Right ventricle myocardium superior (tissue), 1 donor: ENCODE results near the gene RHOF. TPM values are rescaled to one million over a fixed set of nuclear protein-coding genes. Genes with fewer than 3 reads are reported as not detected.

Source experiments
- ATAC-seq: fragments of 200-7000 bp; cut with Tn5 transposase; one replicate; pipeline ENCODE4 v1.9.1; 2020; ENCODE audit warnings: mild to moderate bottlenecking; ENCODE audit not compliant: poor library complexity
- DNase-seq: peaks from one replicate; pipeline ENCODE4 v3.0.0-alpha.2; 2020
- intact Hi-C: fragments of 100-400 bp; cut with DNase I; formaldehyde crosslinking; loops from one replicate; pipeline ENCODE4 v1.11.2; 2022
- total RNA-seq: library from RNA; stranded (reverse); fragmentation: NEBNext Ultra II Directional; extraction: Animal tissue kit (Norgen Biotek cat#: 25700); gene quantifications from one replicate; pipeline ENCODE4 v1.2.1, GENCODE V29; 2021
- donor health status: DM: no; HTN: yes; CAD: no; lungs with severe emphysema.

The RHOF gene
- total RNA-seq, 1 donor from 2014 or later, result 41.8 TPM

DNA sequence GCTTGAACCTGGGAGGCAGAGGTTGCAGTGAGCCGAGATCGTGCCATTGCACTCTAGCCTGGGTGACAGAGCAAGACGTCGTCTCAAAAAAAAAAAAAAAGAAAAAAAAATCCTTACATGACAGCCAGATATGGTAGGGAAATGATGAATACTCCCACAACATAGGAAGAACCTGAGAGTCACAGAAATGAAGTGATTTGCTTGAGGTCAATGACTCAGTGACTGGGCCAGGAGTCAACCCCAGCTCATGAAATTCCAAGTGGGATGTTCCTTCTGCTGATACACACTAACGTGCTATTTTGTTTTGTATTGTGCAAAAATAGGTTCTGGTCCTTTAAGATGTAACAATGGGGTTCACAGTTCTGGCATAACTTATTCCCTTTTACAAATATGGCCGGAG is 9.0 kb downstream of the RHOF start:
- DNase-seq, result no peak
- intact Hi-C loops, result no loop called here
- ATAC-seq, result no peak

- DNase-seq (no peak), ATAC-seq (no peak)
- intact Hi-C loops, result no loop called here
Measured at GRCh38 chr12:121783766-121784165, 9.7 kb downstream of the RHOF start.

DNA sequence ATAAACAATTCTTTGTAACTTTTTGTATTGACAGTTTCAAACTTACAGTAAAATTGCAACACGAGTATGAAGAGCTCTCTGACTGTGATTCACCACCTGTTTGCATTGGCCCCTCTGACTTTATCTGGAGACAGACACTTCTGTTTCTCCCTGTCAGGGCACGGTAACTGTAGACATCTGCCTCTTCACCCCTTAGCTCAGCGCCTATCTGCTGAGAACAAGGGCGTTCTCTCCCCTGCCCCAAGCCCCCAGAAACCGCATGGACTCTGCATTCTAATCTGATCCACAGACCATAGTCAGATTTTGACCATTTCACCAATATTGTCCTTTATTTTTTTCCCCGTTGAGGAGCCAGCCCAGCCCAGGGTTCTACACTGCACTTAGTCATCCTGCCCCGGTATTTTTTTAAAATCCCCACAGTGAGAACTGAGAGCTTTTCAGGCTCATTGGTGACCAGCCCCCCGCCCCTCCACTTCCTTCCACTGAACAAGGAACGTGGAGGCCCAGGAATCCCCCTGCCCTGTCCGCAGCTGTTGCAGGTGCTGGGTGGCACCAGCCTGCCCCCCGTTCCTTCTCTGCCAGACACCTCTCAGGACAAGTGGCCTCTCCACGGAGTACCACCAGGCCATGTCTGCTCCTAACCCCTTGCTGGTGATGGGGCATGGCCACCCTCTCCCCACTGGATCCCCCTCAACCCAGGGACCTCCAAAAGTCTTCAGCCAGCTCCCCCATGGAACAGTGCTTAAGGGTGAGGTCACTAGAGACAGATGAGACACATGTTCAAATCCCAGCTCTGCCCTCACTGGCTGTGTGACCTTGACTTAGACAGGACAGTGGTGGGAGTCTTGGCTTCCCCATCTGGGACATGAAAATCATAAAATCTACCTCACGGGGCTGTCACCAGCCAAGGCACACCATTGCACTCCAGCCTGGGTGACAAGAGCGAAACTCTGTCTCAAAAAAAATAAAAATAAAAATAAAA is 11.2 kb downstream of the RHOF start:
- DNase-seq (no peak), ATAC-seq (peak; percentile 16)
- intact Hi-C loops, result no loop called here

DNA sequence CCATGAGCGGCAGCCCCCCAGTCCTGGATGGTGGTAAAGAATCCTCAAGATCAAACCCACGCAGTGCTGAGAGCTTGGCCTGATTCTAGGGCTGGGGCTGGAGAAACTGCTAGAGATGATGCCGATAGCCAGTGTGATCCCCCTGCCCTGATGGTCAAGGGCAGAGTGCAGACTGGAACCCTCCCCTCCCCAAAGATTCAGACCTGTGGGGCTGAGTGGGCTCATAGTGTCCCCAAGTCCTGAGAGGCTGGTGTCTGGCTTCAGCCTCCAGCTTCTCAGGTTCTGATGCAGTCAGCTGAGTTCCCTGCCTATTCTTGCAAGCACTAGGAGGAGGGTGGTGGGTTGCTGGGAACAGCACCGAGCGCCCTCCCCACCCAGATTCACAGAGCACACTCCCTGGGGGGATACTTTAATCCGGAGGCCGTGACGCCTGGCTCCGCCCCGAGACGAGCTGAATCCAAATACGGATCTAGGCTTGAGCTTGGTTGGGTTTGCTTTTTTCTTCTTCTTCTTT is 11.9 kb downstream of the RHOF start:
- DNase-seq (no peak), ATAC-seq (peak; percentile 19)
- intact Hi-C loops, result no loop called here

DNA sequence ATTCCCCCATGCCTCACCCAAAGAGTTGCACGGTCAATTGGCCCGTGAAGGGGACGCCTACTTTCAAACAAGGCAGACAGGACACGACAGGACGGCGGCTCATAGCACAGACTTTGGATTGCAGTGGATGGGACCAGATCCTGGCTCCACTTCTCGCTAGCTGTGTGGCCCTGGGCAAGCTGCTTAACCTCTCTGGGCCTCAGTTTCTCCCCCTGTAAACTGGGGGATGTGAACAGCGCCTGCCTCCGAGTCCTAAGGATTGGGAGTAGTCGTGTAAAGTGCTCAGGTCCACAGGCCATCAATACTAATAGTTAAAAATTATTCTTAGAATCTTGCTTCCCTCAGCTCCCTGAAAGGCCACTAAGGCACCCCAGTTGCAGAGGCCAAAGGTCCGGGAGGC is 13.1 kb downstream of the RHOF start:
- ATAC-seq, result no peak
- intact Hi-C loops, result no loop called here
- DNase-seq, result no peak

GRCh38 chr12:121779422-121779895 is 14.0 kb downstream of the RHOF start:
- ATAC-seq, result no peak
- intact Hi-C loops, result no loop called here
- DNase-seq, result no peak

DNA sequence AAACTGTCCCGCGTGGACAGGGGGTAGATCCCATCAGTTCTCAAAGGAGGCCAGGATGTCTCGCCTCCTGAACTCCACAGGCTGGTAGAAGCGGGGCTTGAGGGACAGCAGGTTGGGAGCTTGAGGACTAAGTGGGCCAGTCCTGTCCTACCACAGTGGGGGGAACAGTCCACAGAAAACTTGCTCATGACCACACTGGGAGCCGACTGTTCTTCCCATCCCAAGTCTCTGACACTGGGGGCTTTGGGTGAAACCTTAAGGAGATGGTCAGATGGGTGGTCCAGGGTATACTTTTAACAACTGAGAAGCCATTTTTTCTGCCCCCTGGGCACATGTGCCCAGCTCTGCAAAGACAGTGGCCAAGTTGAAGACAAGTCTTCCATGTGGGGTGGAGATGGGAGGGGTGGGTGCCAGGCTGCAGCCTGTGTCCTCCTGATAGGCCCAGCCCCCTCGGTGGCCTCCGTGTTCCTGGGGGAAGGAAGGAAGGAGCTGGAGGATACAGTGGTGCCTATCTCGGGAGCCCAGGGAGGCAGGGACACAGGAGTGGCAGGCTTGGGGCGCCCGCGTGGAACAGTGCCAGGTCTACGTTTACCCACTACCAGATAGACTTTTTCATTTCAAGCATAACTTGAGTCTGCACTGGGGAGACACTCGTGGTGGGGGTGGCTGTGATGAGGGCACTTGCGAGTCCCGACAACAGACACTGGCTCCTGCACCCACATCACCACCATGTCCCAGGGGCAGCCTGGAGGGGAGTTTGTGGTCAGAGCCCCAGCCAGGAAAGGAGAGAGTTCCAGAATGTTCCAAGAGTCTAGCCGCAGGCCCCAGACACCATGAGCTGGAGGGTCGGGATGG is 14.7 kb downstream of the RHOF start:
- ATAC-seq (no peak), DNase-seq (no peak)
- intact Hi-C loops, result no loop called here

DNA sequence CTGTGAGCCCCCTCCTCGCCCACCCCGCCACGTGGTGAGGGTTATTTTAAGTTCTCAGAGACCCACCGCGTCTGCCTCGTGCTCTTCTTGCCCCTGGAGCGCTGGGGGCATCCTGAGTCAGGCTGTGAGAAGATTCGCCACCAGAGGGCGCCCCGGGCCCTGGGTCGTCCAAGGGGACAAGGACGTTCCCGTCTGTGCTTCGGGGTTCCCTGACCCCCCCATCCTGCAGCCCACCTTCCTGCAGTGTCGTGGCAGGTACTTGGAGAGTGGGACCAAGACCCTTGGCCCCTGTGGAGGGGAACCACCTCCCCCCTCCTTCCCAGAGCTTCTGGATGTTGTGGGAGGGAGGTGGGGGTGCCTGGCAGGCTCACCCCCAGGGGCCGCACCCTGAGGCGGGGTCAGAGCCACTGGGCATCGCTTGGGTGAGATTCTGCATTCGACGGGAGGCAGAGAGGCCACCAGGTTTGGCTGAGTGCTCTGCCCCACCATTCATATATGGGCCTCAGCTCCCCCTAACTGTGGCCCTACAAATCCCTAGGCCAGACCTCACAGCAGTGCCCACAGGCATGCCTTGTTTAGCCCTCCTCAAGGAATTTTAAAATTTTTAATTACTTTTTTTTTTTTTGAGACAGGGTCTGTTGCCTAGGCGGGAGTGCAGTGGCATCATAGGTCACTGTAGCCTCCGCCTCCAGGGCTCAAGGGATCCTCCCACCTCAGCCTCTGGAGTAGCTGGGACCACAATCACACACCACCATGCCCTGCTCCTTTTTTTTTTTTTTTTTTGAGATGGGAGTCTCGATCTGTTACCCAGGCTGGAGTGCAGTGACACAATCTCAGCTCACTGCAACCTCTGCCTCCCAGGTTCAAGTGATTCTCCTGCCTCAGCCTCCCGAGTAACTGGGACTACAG is 17.0 kb downstream of the RHOF start:
- peak; percentile 58 for ATAC-seq

GRCh38 chr12:121775501-121775900 is 18.0 kb downstream of the RHOF start:
- DNase-seq, result no peak
- intact Hi-C loops, result no loop called here
- ATAC-seq, result no peak

More for the DNA sequence above, 17.0 kb downstream of the RHOF start:
- intact Hi-C loops, result no loop called here
- peak; percentile 92 for DNase-seq

GRCh38 chr12:121774968-121775474 is 18.5 kb downstream of the RHOF start:
- DNase-seq (no peak), ATAC-seq (no peak)
- intact Hi-C loops, result loop anchor here (5.0 kb wide), 1 partner anchor 63 kb away; the partner anchor contains the start of gene TMEM120B

DNA sequence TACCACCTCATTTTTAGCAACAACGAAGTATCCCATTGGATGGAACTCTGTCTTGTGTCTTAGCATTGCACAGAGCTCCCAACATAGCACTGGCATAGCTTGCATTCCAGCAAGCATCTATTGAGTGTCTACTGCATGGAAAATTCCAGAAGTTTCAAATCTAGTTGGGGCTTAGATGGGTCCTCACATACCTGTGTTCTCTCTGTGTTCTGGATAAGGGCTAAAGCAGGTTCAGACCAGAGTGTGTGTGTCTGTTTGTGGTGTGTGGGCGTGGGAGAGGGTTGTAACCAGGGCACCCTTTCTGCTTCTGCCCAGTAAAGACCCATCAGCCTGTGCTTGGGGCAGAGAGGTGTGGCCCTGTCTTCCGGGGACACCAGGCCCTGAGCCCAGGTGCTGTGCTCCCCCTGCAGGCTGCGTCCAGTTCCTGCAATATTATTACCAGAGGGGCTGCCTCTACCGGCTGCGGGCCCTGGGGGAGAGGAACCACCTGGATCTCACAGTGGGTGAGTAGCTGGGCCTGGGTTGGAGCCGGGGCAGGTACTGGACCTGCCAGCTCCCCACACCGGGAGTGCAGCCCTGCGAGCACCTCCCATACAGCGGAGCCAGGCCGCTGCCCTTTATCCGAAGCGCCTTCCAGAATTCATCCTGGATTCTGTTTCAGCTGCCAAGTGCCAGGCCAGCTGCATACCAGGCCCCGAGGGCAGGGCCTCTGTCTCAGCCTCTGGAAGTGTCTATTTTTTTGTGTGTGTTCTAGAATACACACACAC is 20.3 kb downstream of the RHOF start:
- intact Hi-C loops, result loop anchor here (2.0 to 5.0 kb wide), 2 partner anchors 61 to 76 kb away; partner anchors contain the start of gene TMEM120B
- ATAC-seq (peak; percentile 69), DNase-seq (peak; percentile 81)

DNA sequence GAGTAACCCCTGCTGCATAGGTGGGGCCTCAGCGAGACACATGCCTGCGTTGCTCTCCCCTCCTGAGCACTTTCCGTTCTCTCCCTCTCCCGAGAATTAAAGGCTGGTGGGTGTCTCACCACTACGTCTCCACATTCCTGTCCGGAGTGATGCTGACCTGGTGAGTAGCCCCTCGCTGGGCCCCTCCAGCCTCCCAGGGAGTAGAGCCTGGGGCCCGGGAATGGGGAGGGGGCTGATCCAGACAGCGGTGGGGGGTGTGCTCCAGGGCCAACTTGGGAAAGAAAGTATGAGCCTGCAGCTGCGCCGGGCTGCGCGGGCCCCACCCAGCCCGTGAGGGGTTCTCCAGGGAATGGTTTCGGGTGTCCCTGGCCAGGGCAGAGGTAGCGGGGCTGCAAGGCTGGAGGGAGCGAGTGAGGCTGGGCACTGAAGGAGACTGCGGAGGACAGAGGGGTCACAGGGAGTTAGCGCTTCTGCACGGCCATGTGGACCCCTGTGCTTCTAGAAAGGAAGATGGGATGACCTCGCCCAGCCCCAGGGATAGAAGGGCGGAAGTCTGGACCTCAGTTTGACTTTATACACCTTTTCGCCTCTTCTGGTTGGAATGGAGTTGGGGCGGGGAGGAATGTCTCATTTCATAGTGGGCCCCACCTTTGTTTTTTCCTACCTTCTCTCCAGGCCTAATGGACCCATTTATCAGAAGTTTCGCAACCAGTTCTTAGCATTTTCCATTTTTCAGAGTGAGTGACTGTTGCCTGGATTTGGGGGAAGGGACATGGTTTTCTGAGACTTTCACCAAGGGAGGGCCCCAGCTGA is 22.5 kb downstream of the RHOF start:
- ATAC-seq (no peak), DNase-seq (no peak)
- intact Hi-C loops, result loop anchor here (5.0 kb wide), 1 partner anchor 59 kb away; the partner anchor contains the start of gene TMEM120B

GRCh38 chr12:121770388-121770787 is 23.1 kb downstream of the RHOF start:
- DNase-seq (no peak), ATAC-seq (no peak)
- intact Hi-C loops, result loop anchor here (5.0 kb wide), 1 partner anchor 58 kb away; the partner anchor contains the start of gene TMEM120B

- peak; percentile 72 for DNase-seq
- ATAC-seq, result peak; percentile 52
- intact Hi-C loops, result loop anchor here (5.0 kb wide), 1 partner anchor 58 kb away; the partner anchor contains the start of gene TMEM120B
Measured at GRCh38 chr12:121769831-121770301, 23.6 kb downstream of the RHOF start.

DNA sequence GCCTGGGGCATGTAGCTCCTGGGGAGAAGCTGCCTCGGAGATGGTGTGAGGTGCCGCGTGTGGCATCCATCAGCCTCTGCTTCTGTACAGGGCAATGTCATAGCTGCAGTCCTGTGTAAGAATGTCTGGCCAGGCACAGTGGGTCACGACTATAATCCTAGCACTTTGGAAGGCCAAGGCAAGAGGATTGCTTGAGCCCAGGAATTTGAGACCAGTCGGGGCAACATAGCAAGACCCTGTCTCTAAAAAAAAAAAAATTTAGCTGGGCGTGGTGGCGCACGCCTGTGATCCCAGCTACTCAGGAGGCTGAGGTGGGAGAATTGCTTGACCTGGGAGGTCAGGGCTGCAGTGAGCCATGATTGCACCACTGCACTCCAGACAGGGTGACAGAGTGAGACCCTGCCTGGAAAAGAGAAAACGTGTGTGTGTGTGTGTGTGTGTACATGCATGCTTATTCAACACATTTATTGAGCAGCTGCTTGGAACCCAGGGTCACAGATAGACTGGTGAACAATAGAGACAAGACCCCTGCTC is 24.1 kb downstream of the RHOF start:
- DNase-seq (no peak), ATAC-seq (no peak)
- intact Hi-C loops, result no loop called here

DNA sequence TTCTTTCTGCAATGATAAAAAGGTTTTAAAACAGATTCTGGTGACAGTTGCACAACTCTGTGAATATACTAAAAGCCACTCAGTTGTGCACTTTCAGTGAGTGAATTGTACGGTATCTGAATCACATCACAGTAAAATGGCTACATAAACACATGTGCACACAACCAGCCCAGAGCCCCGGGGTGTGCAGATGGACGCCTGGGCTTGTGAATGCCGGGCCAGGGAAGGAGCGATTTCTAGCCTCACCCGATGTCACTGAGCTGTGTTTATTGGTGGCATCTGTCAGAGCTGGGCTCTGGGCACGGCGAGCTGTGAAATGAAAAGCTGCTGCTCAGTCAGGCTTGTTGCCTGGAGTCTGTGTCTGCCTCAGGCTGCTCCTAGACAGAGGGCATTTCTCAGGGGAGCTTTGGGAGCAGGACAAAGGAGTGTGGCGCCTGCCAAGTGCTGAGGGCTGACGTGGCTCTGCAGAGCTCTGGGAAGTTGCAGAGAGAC is 25.9 kb downstream of the RHOF start:
- peak; percentile 80 for DNase-seq
- intact Hi-C loops, result no loop called here
- peak; percentile 80 for ATAC-seq
